Stomach (tissue), 9 donors: ENCODE results near the gene NTN4. TPM values are rescaled to one million over a fixed set of nuclear protein-coding genes. Genes with fewer than 3 reads are reported as not detected.
"Not testable (repeated sequence)": the region's sequence is repeated elsewhere in the genome, so short reads cannot be mapped to it uniquely, and the experiment has no call there.

ENCODE experiments used
- DNase-seq, 2 donors: peaks; one replicate each; pipeline versions ENCODE4 v3.0.0 to v3.0.0-alpha.2; 2013 to 2019
- H3K27ac ChIP-seq, 5 donors: fragments of 200-600 bp in 4 of 5; sonication (generic) in 4 of 5; one replicate each; pipeline ENCODE4 v1.5.1; 2013 to 2019; ENCODE audit warnings: mild to moderate bottlenecking in 1 of 5, moderate library complexity in 1 of 5
- H3K27me3 ChIP-seq, 3 donors: fragments of 200-600 bp; sonication (generic); one replicate each; pipeline ENCODE4 v1.5.1; 2017 to 2019; ENCODE audit warnings: mixed run types in 1 of 3
- H3K36me3 ChIP-seq, 4 donors: fragments of 200-600 bp; sonication (generic); 1 replicate in 3 of 4; 2 replicates in 1 of 4; pipeline ENCODE4 v1.5.1; 2016 to 2019
- H3K4me1 ChIP-seq, 4 donors: fragments of 200-600 bp; sonication (generic); one replicate each; pipeline ENCODE4 v1.5.1; 2016 to 2019
- H3K4me3 ChIP-seq, 4 donors: fragments of 200-600 bp; sonication (generic) in 3 of 4; one replicate each; pipeline ENCODE4 v1.5.1; 2016 to 2019; ENCODE audit warnings: mild to moderate bottlenecking in 1 of 4
- H3K9me3 ChIP-seq, 4 donors: fragments of 200-600 bp; sonication (generic); one replicate each; pipeline ENCODE4 v1.5.1; 2016 to 2019
- EP300 ChIP-seq: sonication (generic); formaldehyde crosslinking; IDR thresholded peaks from one replicate; pipeline ENCODE4 v1.6.1; 2017; ENCODE audit warnings: antibody characterized with exemption
- POLR2A ChIP-seq, 4 donors: fragments of 450-650 bp; IDR thresholded peaks; one replicate each; pipeline ENCODE4 v1.6.1; 2016; ENCODE audit warnings: antibody characterized with exemption in 4 of 4, control low read depth in 2 of 4, mild to moderate bottlenecking in 1 of 4, moderate library complexity in 1 of 4
- POLR2AphosphoS5 ChIP-seq, 3 donors: sonication (generic); formaldehyde crosslinking; IDR thresholded peaks; one replicate each; pipeline ENCODE4 v1.6.1; 2016; ENCODE audit warnings: antibody characterized with exemption in 3 of 3
- WGBS, 5 donors: extraction: QIAGEN DNeasy Blood & Tissue Kit in 3 of 5; methylation state at CpG; one replicate each; pipeline versions ENCODE4 v1.1.5 to v1.1.7; 2013 to 2018; 5-methylcytosine and 5-hydroxymethylcytosine counted together
- intact Hi-C: fragments of 100-400 bp; cut with DNase I; formaldehyde crosslinking; loops from one replicate; pipeline ENCODE4 v1.15.1; 2023; ENCODE audit warnings: low total_unique reads
- polyA plus RNA-seq, 3 donors: library from polyadenylated mRNA; stranded (reverse); fragments of 200-250 nt; gene quantifications; one replicate each; pipeline ENCODE4 v1.2.3, GENCODE V29; 2013
- total RNA-seq, 5 donors: library from RNA; depleted of rRNA; stranded (reverse); fragments of >200 nt; gene quantifications; one replicate each; pipeline versions ENCODE4 v1.1.0 to v1.2.3, GENCODE V29; 2014 to 2016
- TF ChIP-seq, protein P1 (sequence below), 7 experiments: fragments of 450-650 bp in 4 of 7; fragments of 200-600 bp in 3 of 7; sonication (generic) in 3 of 7; IDR thresholded peaks; one replicate each; pipeline ENCODE4 v1.5.1; 2016 to 2019; ENCODE audit warnings: antibody characterized with exemption in 7 of 7, control low read depth in 2 of 7, mild to moderate bottlenecking in 1 of 7
- donor health status: healthy with polysubstance abuse.
- donor health status: Bipolar disorder and iron deficiency.
- donor health status: healthy.

The NTN4 gene
- total and polyA plus RNA-seq, 8 donors, result 10.5 to 110 (median 37.0) TPM

DNA sequence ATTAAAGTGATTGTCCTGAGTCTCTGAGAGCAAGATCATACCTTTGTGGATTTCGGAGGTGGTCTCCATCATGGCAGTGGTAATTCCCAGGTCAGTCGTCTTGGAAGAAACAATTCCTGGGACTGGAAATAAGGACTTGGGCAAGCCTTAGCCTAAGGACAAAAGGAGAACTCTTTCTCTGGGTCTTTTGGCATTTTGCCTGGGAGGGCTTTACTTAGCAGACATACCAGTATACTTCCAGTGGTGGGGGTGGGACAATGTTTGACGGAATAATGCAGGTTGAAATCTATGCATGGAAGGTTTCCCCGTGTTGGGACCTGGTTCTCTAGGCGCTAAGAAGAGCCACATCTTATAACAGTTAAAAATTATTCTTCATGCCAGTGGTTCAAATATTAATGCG lies 168.8 kb downstream of the NTN4 start:
- 79 to 95% (median 89%) methylated on average over 6 of the region's 6 CpGs for WGBS, 5 donors

DNA sequence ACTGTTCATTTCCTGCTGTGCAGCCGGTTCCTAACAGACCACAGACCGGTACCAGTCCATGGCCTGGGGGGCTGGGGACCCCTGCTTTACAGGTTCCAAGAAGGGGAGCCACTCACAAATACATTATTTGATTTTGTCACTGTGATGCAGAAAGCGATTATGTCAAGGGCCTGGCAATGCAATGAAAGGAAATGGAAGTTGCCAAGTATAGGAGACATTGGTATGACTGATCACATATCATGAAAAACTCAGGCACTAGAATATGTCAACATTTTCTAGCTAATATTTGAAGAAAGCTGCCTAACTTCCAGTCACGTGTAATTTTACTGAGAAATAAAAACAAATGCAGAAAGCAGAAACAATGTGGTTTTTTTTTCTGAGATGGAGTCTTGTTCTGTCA lies 170.4 kb downstream of the NTN4 start:
- intact Hi-C loops, result no loop called here
- Histone ChIP-seq H3K4me3 (no peak overlapping the region), H3K4me1 (peaks cover 18 to 21% (median 20%) of the 10 kb centered on the region in 4 donors), H3K9me3 (no peaks in the 10 kb centered on the region), H3K27ac (peak overlapping the region in 2 of 5 donors; percentile 4 to 26), H3K36me3 (no peaks in the 10 kb centered on the region), H3K27me3 (no peaks in the 10 kb centered on the region)
- TF ChIP-seq POLR2AphosphoS5 (IDR thresholded peaks at IDR 0.05) (no peak), EP300 (no peak), POLR2A (IDR thresholded peaks at IDR 0.05) (no peak)
- TF ChIP-seq, protein P1, sequence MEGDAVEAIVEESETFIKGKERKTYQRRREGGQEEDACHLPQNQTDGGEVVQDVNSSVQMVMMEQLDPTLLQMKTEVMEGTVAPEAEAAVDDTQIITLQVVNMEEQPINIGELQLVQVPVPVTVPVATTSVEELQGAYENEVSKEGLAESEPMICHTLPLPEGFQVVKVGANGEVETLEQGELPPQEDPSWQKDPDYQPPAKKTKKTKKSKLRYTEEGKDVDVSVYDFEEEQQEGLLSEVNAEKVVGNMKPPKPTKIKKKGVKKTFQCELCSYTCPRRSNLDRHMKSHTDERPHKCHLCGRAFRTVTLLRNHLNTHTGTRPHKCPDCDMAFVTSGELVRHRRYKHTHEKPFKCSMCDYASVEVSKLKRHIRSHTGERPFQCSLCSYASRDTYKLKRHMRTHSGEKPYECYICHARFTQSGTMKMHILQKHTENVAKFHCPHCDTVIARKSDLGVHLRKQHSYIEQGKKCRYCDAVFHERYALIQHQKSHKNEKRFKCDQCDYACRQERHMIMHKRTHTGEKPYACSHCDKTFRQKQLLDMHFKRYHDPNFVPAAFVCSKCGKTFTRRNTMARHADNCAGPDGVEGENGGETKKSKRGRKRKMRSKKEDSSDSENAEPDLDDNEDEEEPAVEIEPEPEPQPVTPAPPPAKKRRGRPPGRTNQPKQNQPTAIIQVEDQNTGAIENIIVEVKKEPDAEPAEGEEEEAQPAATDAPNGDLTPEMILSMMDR (IDR thresholded peaks at IDR 0.05), result no peak
- 49 to 66% (median 58%) methylated on average over 4 of the region's 4 CpGs for WGBS, 5 donors
- DNase-seq, result no peak

More for the DNA sequence above, 168.8 kb downstream of the NTN4 start:
- TF ChIP-seq, protein P1 (IDR thresholded peaks at IDR 0.05), result no peak
- TF ChIP-seq POLR2A (IDR thresholded peaks at IDR 0.05) (no peak), POLR2AphosphoS5 (IDR thresholded peaks at IDR 0.05) (no peak), EP300 (no peak)
- H3K27me3 ChIP-seq, result no peaks in the 10 kb centered on the region
- peaks cover 20 to 34% (median 21%) of the 10 kb centered on the region in 4 donors for H3K4me1 ChIP-seq
- intact Hi-C loops, result no loop called here
- H3K27ac ChIP-seq, result no peak overlapping the region
- no peaks in the 10 kb centered on the region for H3K36me3 ChIP-seq
- H3K9me3 ChIP-seq, result no peaks in the 10 kb centered on the region
- DNase-seq, result no peak
- no peak overlapping the region for H3K4me3 ChIP-seq

DNA sequence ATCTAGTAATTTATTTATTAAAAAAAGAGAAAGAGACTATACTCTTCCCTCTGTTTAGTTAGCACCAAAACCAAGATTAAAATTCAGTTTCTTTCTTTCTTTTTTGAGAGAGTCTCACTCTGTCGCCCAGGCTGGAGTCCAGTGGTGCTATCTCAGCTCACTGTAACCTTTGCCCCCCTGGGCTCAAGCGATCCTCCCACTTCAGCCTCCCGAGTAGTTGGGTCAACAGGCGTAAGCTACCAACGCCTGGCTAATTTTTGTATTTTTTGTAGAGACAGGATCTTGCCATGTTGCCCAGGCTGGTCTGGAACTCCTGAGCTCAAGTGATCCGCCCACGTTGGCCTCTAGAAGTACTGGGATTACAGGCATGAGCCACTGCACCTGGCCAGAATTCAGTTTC lies 174.1 kb downstream of the NTN4 start:
- DNase-seq, intact Hi-C loops, H3K27me3 ChIP-seq, H3K4me3 ChIP-seq, H3K27ac ChIP-seq, H3K36me3 ChIP-seq, H3K9me3 ChIP-seq: not testable (repeated sequence)
- 39 to 82% (median 69%) methylated on average over 3 to 7 of the region's 7 CpGs for WGBS, 5 donors
- peaks cover 6 to 12% (median 8%) of the 10 kb centered on the region in 4 donors for H3K4me1 ChIP-seq

DNA sequence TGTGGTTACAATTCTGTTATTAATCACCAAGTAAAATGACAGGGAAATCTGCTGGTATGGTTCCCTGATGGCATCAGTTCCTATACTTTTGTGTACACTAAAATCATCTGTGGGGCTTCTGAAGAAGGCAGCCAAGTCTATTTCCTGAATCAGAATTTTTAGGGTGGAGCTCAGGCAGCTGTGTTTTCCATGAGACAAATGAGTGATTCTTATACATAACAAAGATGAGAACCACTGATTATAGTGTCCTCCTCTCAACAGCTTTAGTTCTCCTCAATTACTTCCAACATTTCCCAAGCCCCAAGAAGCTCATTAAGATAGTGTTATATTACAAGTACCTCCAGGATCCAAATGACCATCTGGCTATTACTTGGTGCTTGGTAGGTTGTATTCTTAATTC lies 174.8 kb downstream of the NTN4 start:
- Histone ChIP-seq H3K27ac (no peak overlapping the region), H3K9me3 (no peaks in the 10 kb centered on the region), H3K4me1 (peaks cover 9 to 17% (median 10%) of the 10 kb centered on the region in 4 donors), H3K4me3 (no peak overlapping the region), H3K36me3 (no peaks in the 10 kb centered on the region), H3K27me3 (no peaks in the 10 kb centered on the region)
- TF ChIP-seq EP300 (no peak), POLR2AphosphoS5 (IDR thresholded peaks at IDR 0.05) (no peak), POLR2A (IDR thresholded peaks at IDR 0.05) (no peak)
- TF ChIP-seq, protein P1 (IDR thresholded peaks at IDR 0.05), result no peak
- intact Hi-C loops, result no loop called here
- no peak for DNase-seq

DNA sequence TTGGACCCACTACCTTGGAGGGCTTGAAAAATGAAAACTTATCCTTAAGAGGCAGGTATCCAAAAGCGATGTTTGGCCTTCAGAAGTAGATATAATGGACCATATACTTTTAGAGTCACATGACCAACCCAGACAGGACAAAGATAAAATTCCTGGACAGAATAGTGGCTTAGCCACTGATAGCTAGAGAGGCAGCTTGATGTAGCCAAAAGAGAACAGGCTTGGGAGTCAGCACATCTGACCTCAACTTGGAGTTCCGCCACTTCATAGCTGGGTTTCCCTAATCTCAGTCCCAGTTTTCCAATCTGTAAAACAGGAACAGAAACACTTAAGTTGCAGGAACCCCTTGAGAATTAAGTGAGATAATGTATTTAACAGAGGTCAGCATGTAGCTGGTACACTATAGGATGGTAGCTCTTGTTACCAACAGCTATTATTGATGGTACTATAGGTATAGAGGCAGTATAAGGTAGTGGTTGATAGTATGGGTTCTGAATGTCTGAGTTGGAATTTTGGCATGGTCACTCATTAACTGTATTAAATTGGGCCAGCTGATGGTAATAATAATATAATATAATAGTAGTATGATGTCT lies 176.1 kb downstream of the NTN4 start:
- Histone ChIP-seq H3K4me1 (peaks cover 9 to 17% (median 11%) of the 10 kb centered on the region in 4 donors), H3K36me3 (no peaks in the 10 kb centered on the region), H3K4me3 (no peak overlapping the region), H3K9me3 (no peaks in the 10 kb centered on the region), H3K27ac (no peak overlapping the region), H3K27me3 (no peaks in the 10 kb centered on the region)
- no peak for DNase-seq
- no peak for TF ChIP-seq POLR2AphosphoS5 (IDR thresholded peaks at IDR 0.05)
- WGBS, 5 donors, result 49 to 82% (median 76%) methylated on average over 2 of the region's 2 CpGs
- intact Hi-C loops, result no loop called here
